GM18508 (cell line): ENCODE data around the gene PFKFB4.

Experiments
- ATAC-seq: cut with Tn5 transposase; IDR thresholded peaks from one replicate; pipeline ENCODE4 v1.9.1; 2021; ENCODE audit warnings: moderate number of reproducible peaks; ENCODE audit not compliant: insufficient read depth, unreplicated experiment

PFKFB4 gene

GRCh38 chr3:48472673-48472922 is 84.0 kb downstream of the PFKFB4 start:
- ATAC-seq: peak; percentile 9

GRCh38 chr3:48470286-48470685 is 86.3 kb downstream of the PFKFB4 start:
- no peak for ATAC-seq

GRCh38 chr3:48469046-48469915 is 87.3 kb downstream of the PFKFB4 start:
- no peak for ATAC-seq

GRCh38 chr3:48468329-48468731 is 88.3 kb downstream of the PFKFB4 start:
- no peak for ATAC-seq
